Liver (tissue), 9 donors: ENCODE data around the gene CARD19. TPM values are rescaled to one million over a fixed set of nuclear protein-coding genes. Genes with fewer than 3 reads are reported as not detected.

Experiments
- DNase-seq: peaks from one replicate; pipeline ENCODE4 v3.0.0-alpha.2; 2017; ENCODE audit warnings: low spot score
- H3K27ac ChIP-seq, 2 donors: one replicate each; pipeline ENCODE4 v1.7.0; 2013; ENCODE audit warnings: inconsistent platforms in 2 of 2, low read length in 2 of 2, control low read depth in 1 of 2, low read depth in 1 of 2, mild to moderate bottlenecking in 1 of 2
- H3K27me3 ChIP-seq, 4 donors: one replicate each; pipeline versions ENCODE4 v1.6.1 to v1.7.0; 2013; ENCODE audit warnings: low read length in 3 of 4, inconsistent platforms in 1 of 4, mild to moderate bottlenecking in 1 of 4, moderate library complexity in 1 of 4; ENCODE audit not compliant: control insufficient read depth in 4 of 4, insufficient read depth in 4 of 4
- H3K36me3 ChIP-seq, 4 donors: one replicate each; pipeline versions ENCODE4 v1.6.1 to v1.7.0; 2013; ENCODE audit warnings: low read length in 3 of 4, mild to moderate bottlenecking in 3 of 4, low read depth in 1 of 4, moderate library complexity in 1 of 4; ENCODE audit not compliant: control insufficient read depth in 4 of 4, insufficient read depth in 3 of 4
- H3K4me1 ChIP-seq, 4 donors: one replicate each; pipeline versions ENCODE4 v1.6.1 to v1.7.0; 2013; ENCODE audit warnings: low read length in 3 of 4, mild to moderate bottlenecking in 3 of 4, moderate library complexity in 1 of 4; ENCODE audit not compliant: control insufficient read depth in 4 of 4, insufficient read depth in 4 of 4
- H3K4me3 ChIP-seq, 3 donors: one replicate each; pipeline versions ENCODE4 v1.6.1 to v1.7.0; 2013; ENCODE audit warnings: low read length in 3 of 3, control low read depth in 1 of 3, low read depth in 1 of 3, mild to moderate bottlenecking in 1 of 3
- H3K9ac ChIP-seq, 2 donors: one replicate each; pipeline ENCODE4 v1.7.0; 2013; ENCODE audit warnings: low read length in 2 of 2, mild to moderate bottlenecking in 2 of 2, moderate library complexity in 2 of 2, control low read depth in 1 of 2, low read depth in 1 of 2
- H3K9me3 ChIP-seq, 4 donors: one replicate each; pipeline versions ENCODE4 v1.6.1 to v1.7.0; 2013; ENCODE audit warnings: low read length in 3 of 4; ENCODE audit not compliant: control insufficient read depth in 4 of 4
- EGR1 ChIP-seq, 2 donors: IDR thresholded peaks; 2 replicates each; pipeline ENCODE4 v1.6.1; 2016 to 2018; ENCODE audit warnings: antibody characterized with exemption in 2 of 2, low read depth in 2 of 2
- FOXA1 ChIP-seq: IDR thresholded peaks from 2 replicates; pipeline ENCODE4 v1.6.1; 2016; ENCODE audit warnings: antibody characterized with exemption
- FOXA2 ChIP-seq: IDR thresholded peaks from 2 replicates; pipeline ENCODE4 v1.6.1; 2016; ENCODE audit warnings: antibody characterized with exemption
- GABPA ChIP-seq, 2 donors: IDR thresholded peaks in 1 of 2; conservative IDR thresholded peaks in 1 of 2; 2 replicates each; pipeline ENCODE4 v1.6.1; 2016; ENCODE audit warnings: antibody characterized with exemption in 2 of 2, mild to moderate bottlenecking in 1 of 2, moderate library complexity in 1 of 2
- HNF4A ChIP-seq, 2 donors: conservative IDR thresholded peaks; 2 replicates each; pipeline ENCODE4 v1.6.1; 2016; ENCODE audit warnings: antibody characterized with exemption in 2 of 2, mild to moderate bottlenecking in 2 of 2
- HNF4G ChIP-seq: IDR thresholded peaks from 2 replicates; pipeline ENCODE4 v1.6.1; 2016; ENCODE audit warnings: antibody characterized with exemption
- JUND ChIP-seq, 2 donors: IDR thresholded peaks; 2 replicates each; pipeline ENCODE4 v1.6.1; 2016; ENCODE audit warnings: antibody characterized with exemption in 2 of 2
- NR2F2 ChIP-seq: IDR thresholded peaks from 2 replicates; pipeline ENCODE4 v1.6.1; 2016; ENCODE audit warnings: antibody characterized with exemption
- RAD21 ChIP-seq, 2 donors: IDR thresholded peaks; 2 replicates each; pipeline ENCODE4 v1.6.1; 2016; ENCODE audit warnings: antibody characterized with exemption in 2 of 2, mild to moderate bottlenecking in 2 of 2
- RXRA ChIP-seq, 2 donors: IDR thresholded peaks; 2 replicates each; pipeline ENCODE4 v1.6.1; 2017 to 2018; ENCODE audit warnings: antibody characterized with exemption in 2 of 2, mild to moderate bottlenecking in 1 of 2
- TAF1 ChIP-seq: conservative IDR thresholded peaks from 2 replicates; pipeline ENCODE4 v1.6.1; 2016; ENCODE audit warnings: antibody characterized with exemption, mild to moderate bottlenecking
- YY1 ChIP-seq: IDR thresholded peaks from 2 replicates; pipeline ENCODE4 v1.6.1; 2016; ENCODE audit warnings: antibody characterized with exemption, mild to moderate bottlenecking
- WGBS: extraction: QIAGEN DNeasy Blood & Tissue Kit; methylation state at CpG from one replicate; pipeline ENCODE4 v1.1.7; 2013; 5-methylcytosine and 5-hydroxymethylcytosine counted together
- polyA plus RNA-seq, 2 donors: library from polyadenylated mRNA; stranded (reverse) in 1 of 2; unstranded in 1 of 2; fragments of 200-250 nt in 1 of 2; fragments of >200 nt in 1 of 2; fragmentation: Nextera tagmentation in 1 of 2; extraction: Ambion mirVana in 1 of 2; gene quantifications; one replicate each; pipeline versions ENCODE4 v1.2.1 to v1.2.3, GENCODE V29; 2013 to 2015
- total RNA-seq, 2 donors: library from RNA; depleted of rRNA; stranded (reverse); fragments of >200 nt; gene quantifications; one replicate each; pipeline ENCODE4 v1.2.3, GENCODE V29; 2014
- TF ChIP-seq, protein P1 (sequence below): IDR thresholded peaks from 2 replicates; pipeline ENCODE4 v1.6.1; 2016; ENCODE audit warnings: antibody characterized with exemption, mild to moderate bottlenecking
- TF ChIP-seq, protein P2 (sequence below): IDR thresholded peaks from 2 replicates; pipeline ENCODE4 v1.6.1; 2016; ENCODE audit warnings: antibody characterized with exemption
- TF ChIP-seq, protein P3 (sequence below): fragments of 150-350 bp; IDR thresholded peaks from 2 replicates; pipeline ENCODE4 v1.5.1; 2017; ENCODE audit warnings: improper control_type of control experiment, low read depth, low read length; ENCODE audit not compliant: missing input control
- TF ChIP-seq, protein P4 (sequence below): IDR thresholded peaks from 2 replicates; pipeline ENCODE4 v1.6.1; 2016; ENCODE audit warnings: antibody characterized with exemption
- TF ChIP-seq, protein P5 (sequence below): IDR thresholded peaks from 2 replicates; pipeline ENCODE4 v1.6.1; 2016; ENCODE audit warnings: antibody characterized with exemption
- donor health status: healthy.
- donor health status: healthy.
- donor health status: healthy.
- donor health status: healthy.
- donor health status: healthy.

The CARD19 gene
- total and polyA plus RNA-seq, 4 donors = 13.0 to 18.2 (median 16.3) TPM

DNA sequence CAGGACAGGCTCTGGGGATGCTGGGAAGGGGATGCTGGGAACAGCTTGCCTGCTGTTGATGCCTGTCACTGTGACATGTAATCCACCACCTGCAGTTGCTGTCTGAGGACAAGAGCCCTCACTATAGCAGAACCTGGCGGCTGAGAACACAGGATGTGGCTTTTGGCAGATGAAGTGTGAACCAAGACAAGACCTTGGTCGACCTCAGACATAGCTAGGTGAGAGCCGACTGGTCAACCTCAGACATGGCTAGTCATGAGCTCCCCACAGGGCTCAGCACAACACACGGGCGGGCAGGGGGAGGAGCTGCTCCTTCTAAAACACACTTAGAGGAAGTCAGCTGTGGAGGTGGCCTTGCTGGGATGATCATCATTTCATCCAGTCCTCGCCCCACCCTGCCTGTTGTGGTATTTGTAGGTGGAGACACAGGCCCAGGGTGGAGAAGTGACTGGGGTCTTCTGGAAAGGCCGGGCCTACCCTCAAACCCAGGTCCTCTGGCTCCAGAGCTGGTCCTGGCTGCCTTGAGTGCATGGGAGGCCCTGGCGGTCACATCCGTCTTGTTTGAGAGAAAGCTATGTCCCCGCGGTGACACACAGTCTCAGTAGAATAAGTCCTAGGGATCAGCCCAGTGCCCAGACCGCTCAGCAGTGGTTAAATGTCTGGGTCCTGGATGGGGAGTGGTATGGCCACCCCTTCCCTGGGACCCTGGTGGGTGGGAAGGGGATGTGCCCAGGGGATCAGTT is 31.5 kb upstream of the CARD19 start:
- H3K4me1 ChIP-seq = peaks cover under 1 to 31% (median 27%) of the 10 kb centered on the region in 4 donors
- no peak overlapping the region for H3K4me3 ChIP-seq
- no peak for DNase-seq
- WGBS = 86% methylated on average over 12 of the region's 12 CpGs
- H3K27ac ChIP-seq = no peak overlapping the region
- H3K36me3 ChIP-seq = no peaks in the 10 kb centered on the region
- TF ChIP-seq, protein P1, sequence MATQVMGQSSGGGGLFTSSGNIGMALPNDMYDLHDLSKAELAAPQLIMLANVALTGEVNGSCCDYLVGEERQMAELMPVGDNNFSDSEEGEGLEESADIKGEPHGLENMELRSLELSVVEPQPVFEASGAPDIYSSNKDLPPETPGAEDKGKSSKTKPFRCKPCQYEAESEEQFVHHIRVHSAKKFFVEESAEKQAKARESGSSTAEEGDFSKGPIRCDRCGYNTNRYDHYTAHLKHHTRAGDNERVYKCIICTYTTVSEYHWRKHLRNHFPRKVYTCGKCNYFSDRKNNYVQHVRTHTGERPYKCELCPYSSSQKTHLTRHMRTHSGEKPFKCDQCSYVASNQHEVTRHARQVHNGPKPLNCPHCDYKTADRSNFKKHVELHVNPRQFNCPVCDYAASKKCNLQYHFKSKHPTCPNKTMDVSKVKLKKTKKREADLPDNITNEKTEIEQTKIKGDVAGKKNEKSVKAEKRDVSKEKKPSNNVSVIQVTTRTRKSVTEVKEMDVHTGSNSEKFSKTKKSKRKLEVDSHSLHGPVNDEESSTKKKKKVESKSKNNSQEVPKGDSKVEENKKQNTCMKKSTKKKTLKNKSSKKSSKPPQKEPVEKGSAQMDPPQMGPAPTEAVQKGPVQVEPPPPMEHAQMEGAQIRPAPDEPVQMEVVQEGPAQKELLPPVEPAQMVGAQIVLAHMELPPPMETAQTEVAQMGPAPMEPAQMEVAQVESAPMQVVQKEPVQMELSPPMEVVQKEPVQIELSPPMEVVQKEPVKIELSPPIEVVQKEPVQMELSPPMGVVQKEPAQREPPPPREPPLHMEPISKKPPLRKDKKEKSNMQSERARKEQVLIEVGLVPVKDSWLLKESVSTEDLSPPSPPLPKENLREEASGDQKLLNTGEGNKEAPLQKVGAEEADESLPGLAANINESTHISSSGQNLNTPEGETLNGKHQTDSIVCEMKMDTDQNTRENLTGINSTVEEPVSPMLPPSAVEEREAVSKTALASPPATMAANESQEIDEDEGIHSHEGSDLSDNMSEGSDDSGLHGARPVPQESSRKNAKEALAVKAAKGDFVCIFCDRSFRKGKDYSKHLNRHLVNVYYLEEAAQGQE = no peak
- TF ChIP-seq GABPA (IDR thresholded peaks at IDR 0.05 in 1 of 2, conservative IDR thresholded peaks at IDR 0.05 in 1 of 2) = no peak
- TF ChIP-seq HNF4A (conservative IDR thresholded peaks at IDR 0.05) = no peak
- TF ChIP-seq YY1 = no peak
- TF ChIP-seq, protein P2, sequence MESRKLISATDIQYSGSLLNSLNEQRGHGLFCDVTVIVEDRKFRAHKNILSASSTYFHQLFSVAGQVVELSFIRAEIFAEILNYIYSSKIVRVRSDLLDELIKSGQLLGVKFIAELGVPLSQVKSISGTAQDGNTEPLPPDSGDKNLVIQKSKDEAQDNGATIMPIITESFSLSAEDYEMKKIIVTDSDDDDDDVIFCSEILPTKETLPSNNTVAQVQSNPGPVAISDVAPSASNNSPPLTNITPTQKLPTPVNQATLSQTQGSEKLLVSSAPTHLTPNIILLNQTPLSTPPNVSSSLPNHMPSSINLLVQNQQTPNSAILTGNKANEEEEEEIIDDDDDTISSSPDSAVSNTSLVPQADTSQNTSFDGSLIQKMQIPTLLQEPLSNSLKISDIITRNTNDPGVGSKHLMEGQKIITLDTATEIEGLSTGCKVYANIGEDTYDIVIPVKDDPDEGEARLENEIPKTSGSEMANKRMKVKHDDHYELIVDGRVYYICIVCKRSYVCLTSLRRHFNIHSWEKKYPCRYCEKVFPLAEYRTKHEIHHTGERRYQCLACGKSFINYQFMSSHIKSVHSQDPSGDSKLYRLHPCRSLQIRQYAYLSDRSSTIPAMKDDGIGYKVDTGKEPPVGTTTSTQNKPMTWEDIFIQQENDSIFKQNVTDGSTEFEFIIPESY = no peak
- TF ChIP-seq HNF4G = no peak
- no peak for TF ChIP-seq NR2F2
- no peak for TF ChIP-seq FOXA2
- TF ChIP-seq, protein P3, sequence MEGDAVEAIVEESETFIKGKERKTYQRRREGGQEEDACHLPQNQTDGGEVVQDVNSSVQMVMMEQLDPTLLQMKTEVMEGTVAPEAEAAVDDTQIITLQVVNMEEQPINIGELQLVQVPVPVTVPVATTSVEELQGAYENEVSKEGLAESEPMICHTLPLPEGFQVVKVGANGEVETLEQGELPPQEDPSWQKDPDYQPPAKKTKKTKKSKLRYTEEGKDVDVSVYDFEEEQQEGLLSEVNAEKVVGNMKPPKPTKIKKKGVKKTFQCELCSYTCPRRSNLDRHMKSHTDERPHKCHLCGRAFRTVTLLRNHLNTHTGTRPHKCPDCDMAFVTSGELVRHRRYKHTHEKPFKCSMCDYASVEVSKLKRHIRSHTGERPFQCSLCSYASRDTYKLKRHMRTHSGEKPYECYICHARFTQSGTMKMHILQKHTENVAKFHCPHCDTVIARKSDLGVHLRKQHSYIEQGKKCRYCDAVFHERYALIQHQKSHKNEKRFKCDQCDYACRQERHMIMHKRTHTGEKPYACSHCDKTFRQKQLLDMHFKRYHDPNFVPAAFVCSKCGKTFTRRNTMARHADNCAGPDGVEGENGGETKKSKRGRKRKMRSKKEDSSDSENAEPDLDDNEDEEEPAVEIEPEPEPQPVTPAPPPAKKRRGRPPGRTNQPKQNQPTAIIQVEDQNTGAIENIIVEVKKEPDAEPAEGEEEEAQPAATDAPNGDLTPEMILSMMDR = no peak
- TF ChIP-seq RXRA (IDR thresholded peaks at IDR 0.05) = no peak
- TF ChIP-seq FOXA1 = no peak
- TF ChIP-seq, protein P4, sequence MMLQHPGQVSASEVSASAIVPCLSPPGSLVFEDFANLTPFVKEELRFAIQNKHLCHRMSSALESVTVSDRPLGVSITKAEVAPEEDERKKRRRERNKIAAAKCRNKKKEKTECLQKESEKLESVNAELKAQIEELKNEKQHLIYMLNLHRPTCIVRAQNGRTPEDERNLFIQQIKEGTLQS = no peak
- TF ChIP-seq EGR1 (IDR thresholded peaks at IDR 0.05; ENCODE audit: low read depth in 2 of 2) = no peak
- no peak for TF ChIP-seq TAF1
- TF ChIP-seq, protein P5, sequence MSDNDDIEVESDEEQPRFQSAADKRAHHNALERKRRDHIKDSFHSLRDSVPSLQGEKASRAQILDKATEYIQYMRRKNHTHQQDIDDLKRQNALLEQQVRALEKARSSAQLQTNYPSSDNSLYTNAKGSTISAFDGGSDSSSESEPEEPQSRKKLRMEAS = no peak
- no peak for TF ChIP-seq JUND (IDR thresholded peaks at IDR 0.05)
- TF ChIP-seq RAD21 (IDR thresholded peaks at IDR 0.05) = no peak
- H3K27me3 ChIP-seq = no peaks in the 10 kb centered on the region
- no peak overlapping the region for H3K9ac ChIP-seq
- H3K9me3 ChIP-seq = no peaks in the 10 kb centered on the region
